ENCODE measurements around the gene FHIP1B. TPM values are rescaled to one million over a fixed set of nuclear protein-coding genes. Genes with fewer than 3 reads are reported as not detected.

Gene FHIP1B
- total RNA-seq, 1 experiment from 2014 or later, result 42.8 TPM

DNA sequence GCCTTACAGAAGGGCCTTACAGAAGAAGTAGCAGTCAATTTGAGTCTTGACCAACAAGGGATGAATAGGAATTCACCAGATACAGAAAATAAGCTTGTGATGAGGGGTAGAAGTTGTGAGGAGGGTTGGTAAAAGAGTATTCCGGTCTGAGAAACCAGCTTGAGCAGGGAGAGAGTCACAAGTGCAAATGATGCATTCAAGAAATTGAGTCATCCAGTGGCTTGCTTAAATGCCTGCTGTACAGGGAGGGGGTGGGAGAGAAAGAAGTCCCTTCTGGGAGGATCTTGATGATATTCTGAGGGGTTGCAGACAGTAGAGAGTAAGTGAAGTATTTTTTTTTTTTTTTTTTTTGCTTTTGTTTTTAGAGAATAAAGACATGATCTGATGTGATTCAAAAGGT, 34.4 kb upstream of the FHIP1B start:
- no peaks in the 10 kb centered on the region for H3K4me1 ChIP-seq (ENCODE audit: control insufficient read depth, insufficient read depth, low read length)
- TF ChIP-seq POLR2AphosphoS5 (IDR thresholded peaks at IDR 0.05; ENCODE audit: low read depth, low read length) (no peak), TCF7L2 (IDR thresholded peaks at IDR 0.05; ENCODE audit: low read depth, low read length) (no peak), SIN3A (IDR thresholded peaks at IDR 0.05; ENCODE audit: borderline replicate concordance, insufficient read depth, low read depth, low read length) (no peak), CTCF (IDR thresholded peaks at IDR 0.05) (no peak)
- TF ChIP-seq, protein P1, sequence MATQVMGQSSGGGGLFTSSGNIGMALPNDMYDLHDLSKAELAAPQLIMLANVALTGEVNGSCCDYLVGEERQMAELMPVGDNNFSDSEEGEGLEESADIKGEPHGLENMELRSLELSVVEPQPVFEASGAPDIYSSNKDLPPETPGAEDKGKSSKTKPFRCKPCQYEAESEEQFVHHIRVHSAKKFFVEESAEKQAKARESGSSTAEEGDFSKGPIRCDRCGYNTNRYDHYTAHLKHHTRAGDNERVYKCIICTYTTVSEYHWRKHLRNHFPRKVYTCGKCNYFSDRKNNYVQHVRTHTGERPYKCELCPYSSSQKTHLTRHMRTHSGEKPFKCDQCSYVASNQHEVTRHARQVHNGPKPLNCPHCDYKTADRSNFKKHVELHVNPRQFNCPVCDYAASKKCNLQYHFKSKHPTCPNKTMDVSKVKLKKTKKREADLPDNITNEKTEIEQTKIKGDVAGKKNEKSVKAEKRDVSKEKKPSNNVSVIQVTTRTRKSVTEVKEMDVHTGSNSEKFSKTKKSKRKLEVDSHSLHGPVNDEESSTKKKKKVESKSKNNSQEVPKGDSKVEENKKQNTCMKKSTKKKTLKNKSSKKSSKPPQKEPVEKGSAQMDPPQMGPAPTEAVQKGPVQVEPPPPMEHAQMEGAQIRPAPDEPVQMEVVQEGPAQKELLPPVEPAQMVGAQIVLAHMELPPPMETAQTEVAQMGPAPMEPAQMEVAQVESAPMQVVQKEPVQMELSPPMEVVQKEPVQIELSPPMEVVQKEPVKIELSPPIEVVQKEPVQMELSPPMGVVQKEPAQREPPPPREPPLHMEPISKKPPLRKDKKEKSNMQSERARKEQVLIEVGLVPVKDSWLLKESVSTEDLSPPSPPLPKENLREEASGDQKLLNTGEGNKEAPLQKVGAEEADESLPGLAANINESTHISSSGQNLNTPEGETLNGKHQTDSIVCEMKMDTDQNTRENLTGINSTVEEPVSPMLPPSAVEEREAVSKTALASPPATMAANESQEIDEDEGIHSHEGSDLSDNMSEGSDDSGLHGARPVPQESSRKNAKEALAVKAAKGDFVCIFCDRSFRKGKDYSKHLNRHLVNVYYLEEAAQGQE (IDR thresholded peaks at IDR 0.05; ENCODE audit: insufficient read depth in 1 of 2, low read depth in 2 of 2, low read length in 1 of 2), result no peak
- intact Hi-C loops (cut with micrococcal nuclease; ENCODE audit: unreplicated experiment), result no loop called here
- no peaks in the 10 kb centered on the region for H3K9me3 ChIP-seq (ENCODE audit: control insufficient read depth, insufficient read depth, low read depth, low read length)
- H3K27ac ChIP-seq (ENCODE audit: low read length), result no peak overlapping the region
- H3K36me3 ChIP-seq (ENCODE audit: control insufficient read depth, insufficient read depth, low read length), result no peaks in the 10 kb centered on the region
- in situ Hi-C loops (cut with HindIII; ENCODE audit: low pct_unique_long_range_greater_than_20kb, low sequenced_read_pairs), result no loop called here
- ChIA-PET POLR2A (interaction anchor here (0.7 kb wide), 1 partner anchor 33 kb away, joined by 15 read pairs; no protein-coding TSS in a partner anchor), CTCF (interaction anchor here (0.6 kb wide), 1 partner anchor 110 kb away, joined by 9 read pairs; no protein-coding TSS in a partner anchor)
- DNase-seq (ENCODE audit: low read depth, low spot score) (no peak), ATAC-seq (no peak)
- peaks cover 12% of the 10 kb centered on the region for H3K27me3 ChIP-seq (ENCODE audit: control insufficient read depth, insufficient read depth, low read length)
- BruUV-seq (replicated peaks), result no TSS peak
- H3K4me3 ChIP-seq (ENCODE audit: low read depth in 2 of 2, low read length in 2 of 2), result no peak overlapping the region

DNA sequence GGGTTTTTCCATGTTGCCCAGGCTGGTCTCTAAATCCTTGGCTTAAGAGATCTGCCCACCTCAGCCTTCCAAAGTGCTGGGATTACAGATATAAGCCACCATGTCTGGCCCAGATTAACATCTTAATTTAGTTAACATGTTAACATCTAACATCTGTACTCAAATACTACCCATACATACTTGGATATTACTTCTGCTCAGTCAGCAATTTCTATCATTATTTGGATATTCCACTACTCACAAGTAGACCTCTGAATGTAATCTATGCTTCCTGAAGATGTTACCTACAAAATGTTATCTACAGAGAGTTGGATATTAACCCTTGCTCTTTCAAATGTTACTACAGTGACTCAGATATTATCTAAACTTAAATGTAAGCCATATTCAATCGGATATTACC, 29.2 kb upstream of the FHIP1B start:
- ChIA-PET CTCF (interaction anchor here (0.6 to 1.6 kb wide), 2 partner anchors 12 to 100 kb away, joined by 3 to 4 read pairs; no protein-coding TSS in a partner anchor), POLR2A (no interaction called here)
- no peak overlapping the region for H3K27ac ChIP-seq (ENCODE audit: low read length)
- peaks cover 55% of the 10 kb centered on the region for H3K27me3 ChIP-seq (ENCODE audit: control insufficient read depth, insufficient read depth, low read length)
- TF ChIP-seq SIN3A (IDR thresholded peaks at IDR 0.05; ENCODE audit: borderline replicate concordance, insufficient read depth, low read depth, low read length) (no peak), POLR2AphosphoS5 (IDR thresholded peaks at IDR 0.05; ENCODE audit: low read depth, low read length) (no peak), TCF7L2 (IDR thresholded peaks at IDR 0.05; ENCODE audit: low read depth, low read length) (no peak), CTCF (IDR thresholded peaks at IDR 0.05) (no peak)
- TF ChIP-seq, protein P1 (IDR thresholded peaks at IDR 0.05; ENCODE audit: insufficient read depth in 1 of 2, low read depth in 2 of 2, low read length in 1 of 2), result no peak
- H3K4me1 ChIP-seq (ENCODE audit: control insufficient read depth, insufficient read depth, low read length), result 0 out of 2 replicates have a peak, but pooled peaks cover under 1% of the 10 kb centered on the region
- DNase-seq (ENCODE audit: low read depth, low spot score) (no peak), ATAC-seq (no peak)
- H3K9me3 ChIP-seq (ENCODE audit: control insufficient read depth, insufficient read depth, low read depth, low read length), result no peaks in the 10 kb centered on the region
- in situ Hi-C loops (cut with HindIII; ENCODE audit: low pct_unique_long_range_greater_than_20kb, low sequenced_read_pairs), result no loop called here
- BruUV-seq (replicated peaks), result no TSS peak
- no peak overlapping the region for H3K4me3 ChIP-seq (ENCODE audit: low read depth in 2 of 2, low read length in 2 of 2)
- intact Hi-C loops (cut with micrococcal nuclease; ENCODE audit: unreplicated experiment), result no loop called here
- H3K36me3 ChIP-seq (ENCODE audit: control insufficient read depth, insufficient read depth, low read length), result no peaks in the 10 kb centered on the region

Data from Panc1 (cell line).